ENCODE results near the gene RPL32. TPM values are rescaled to one million over a fixed set of nuclear protein-coding genes. Genes with fewer than 3 reads are reported as not detected.

RPL32 gene
- total RNA-seq, 1 experiment from 2014 or later = 2,054 TPM

GRCh38 chr3:12830785-12831156 lies 10.6 kb downstream of the RPL32 start:
- Histone ChIP-seq H3K27me3 (ENCODE audit: control insufficient read depth, insufficient read depth, low read length) (no peaks in the 10 kb centered on the region), H3K36me3 (replicated peaks; ENCODE audit: control insufficient read depth, insufficient read depth, low read length) (peaks cover 25% of the 10 kb centered on the region), H3K4me3 (ENCODE audit: insufficient read depth, low read depth, low read length) (no peak overlapping the region)
- DNase-seq = no peak

- peak; percentile 59 for DNase-seq
- Histone ChIP-seq H3K27me3 (ENCODE audit: control insufficient read depth, insufficient read depth, low read length) (no peaks in the 10 kb centered on the region), H3K4me3 (ENCODE audit: insufficient read depth, low read depth, low read length) (no peak overlapping the region), H3K36me3 (replicated peaks; ENCODE audit: control insufficient read depth, insufficient read depth, low read length) (peaks cover 18% of the 10 kb centered on the region)
Measured at GRCh38 chr3:12829886-12830784, 11.2 kb downstream of the RPL32 start.

- no peaks in the 10 kb centered on the region for H3K27me3 ChIP-seq (ENCODE audit: control insufficient read depth, insufficient read depth, low read length)
- no peak for DNase-seq
- peaks cover 14% of the 10 kb centered on the region for H3K36me3 ChIP-seq (replicated peaks; ENCODE audit: control insufficient read depth, insufficient read depth, low read length)
- no peak overlapping the region for H3K4me3 ChIP-seq (ENCODE audit: insufficient read depth, low read depth, low read length)
Measured at GRCh38 chr3:12829404-12829803, 12.0 kb downstream of the RPL32 start.

- peaks cover 10% of the 10 kb centered on the region for H3K36me3 ChIP-seq (replicated peaks; ENCODE audit: control insufficient read depth, insufficient read depth, low read length)
- H3K4me3 ChIP-seq (ENCODE audit: insufficient read depth, low read depth, low read length) = no peak overlapping the region
- no peaks in the 10 kb centered on the region for H3K27me3 ChIP-seq (ENCODE audit: control insufficient read depth, insufficient read depth, low read length)
- no peak for DNase-seq
Measured at GRCh38 chr3:12828751-12829150, 12.6 kb downstream of the RPL32 start.

GRCh38 chr3:12825156-12825555 lies 16.2 kb downstream of the RPL32 start:
- no peak for DNase-seq
- no peaks in the 10 kb centered on the region for H3K27me3 ChIP-seq (ENCODE audit: control insufficient read depth, insufficient read depth, low read length)
- no peak overlapping the region for H3K4me3 ChIP-seq (ENCODE audit: insufficient read depth, low read depth, low read length)
- no peaks in the 10 kb centered on the region; the same call in none of the 2 replicates for H3K36me3 ChIP-seq (replicated peaks; ENCODE audit: control insufficient read depth, insufficient read depth, low read length)

- no peaks in the 10 kb centered on the region; the same call in 1 of the 2 replicates for H3K36me3 ChIP-seq (replicated peaks; ENCODE audit: control insufficient read depth, insufficient read depth, low read length)
- no peak for DNase-seq
- no peak overlapping the region for H3K4me3 ChIP-seq (ENCODE audit: insufficient read depth, low read depth, low read length)
- no peaks in the 10 kb centered on the region for H3K27me3 ChIP-seq (ENCODE audit: control insufficient read depth, insufficient read depth, low read length)
Measured at GRCh38 chr3:12824299-12824698, 17.1 kb downstream of the RPL32 start.

GRCh38 chr3:12822725-12823373 lies 18.5 kb downstream of the RPL32 start:
- H3K27me3 ChIP-seq (ENCODE audit: control insufficient read depth, insufficient read depth, low read length) = no peaks in the 10 kb centered on the region
- DNase-seq = peak; percentile 58
- no peak overlapping the region for H3K4me3 ChIP-seq (ENCODE audit: insufficient read depth, low read depth, low read length)
- H3K36me3 ChIP-seq (replicated peaks; ENCODE audit: control insufficient read depth, insufficient read depth, low read length) = no peaks in the 10 kb centered on the region; the same call in 1 of the 2 replicates

GRCh38 chr3:12818773-12819172 lies 22.6 kb downstream of the RPL32 start:
- DNase-seq = no peak

GRCh38 chr3:12818273-12818672 lies 23.1 kb downstream of the RPL32 start:
- Histone ChIP-seq H3K4me3 (ENCODE audit: insufficient read depth, low read depth, low read length) (no peak overlapping the region), H3K27me3 (ENCODE audit: control insufficient read depth, insufficient read depth, low read length) (no peaks in the 10 kb centered on the region), H3K36me3 (replicated peaks; ENCODE audit: control insufficient read depth, insufficient read depth, low read length) (peaks cover 5% of the 10 kb centered on the region)
- no peak for DNase-seq

More at GRCh38 chr3:12818773-12819172, 22.6 kb downstream of the RPL32 start:
- Histone ChIP-seq H3K4me3 (ENCODE audit: insufficient read depth, low read depth, low read length) (no peak overlapping the region), H3K36me3 (replicated peaks; ENCODE audit: control insufficient read depth, insufficient read depth, low read length) (peaks cover 5% of the 10 kb centered on the region), H3K27me3 (ENCODE audit: control insufficient read depth, insufficient read depth, low read length) (no peaks in the 10 kb centered on the region)

GRCh38 chr3:12817343-12817710 lies 24.0 kb downstream of the RPL32 start:
- no peaks in the 10 kb centered on the region for H3K27me3 ChIP-seq (ENCODE audit: control insufficient read depth, insufficient read depth, low read length)
- no peak overlapping the region for H3K4me3 ChIP-seq (ENCODE audit: insufficient read depth, low read depth, low read length)
- peaks cover 5% of the 10 kb centered on the region for H3K36me3 ChIP-seq (replicated peaks; ENCODE audit: control insufficient read depth, insufficient read depth, low read length)
- no peak for DNase-seq

GRCh38 chr3:12816521-12817342 lies 24.6 kb downstream of the RPL32 start:
- H3K36me3 ChIP-seq (replicated peaks; ENCODE audit: control insufficient read depth, insufficient read depth, low read length) = peaks cover 5% of the 10 kb centered on the region
- H3K27me3 ChIP-seq (ENCODE audit: control insufficient read depth, insufficient read depth, low read length) = no peaks in the 10 kb centered on the region
- no peak for DNase-seq

GRCh38 chr3:12815719-12816118 lies 25.6 kb downstream of the RPL32 start:
- H3K27me3 ChIP-seq (ENCODE audit: control insufficient read depth, insufficient read depth, low read length) = no peaks in the 10 kb centered on the region
- no peak overlapping the region for H3K4me3 ChIP-seq (ENCODE audit: insufficient read depth, low read depth, low read length)
- peaks cover 5% of the 10 kb centered on the region for H3K36me3 ChIP-seq (replicated peaks; ENCODE audit: control insufficient read depth, insufficient read depth, low read length)
- DNase-seq = peak; percentile 84

More at GRCh38 chr3:12816521-12817342, 24.6 kb downstream of the RPL32 start:
- H3K4me3 ChIP-seq (ENCODE audit: insufficient read depth, low read depth, low read length) = no peak overlapping the region

GRCh38 chr3:12815078-12815477 lies 26.3 kb downstream of the RPL32 start:
- DNase-seq = no peak
- Histone ChIP-seq H3K4me3 (ENCODE audit: insufficient read depth, low read depth, low read length) (no peak overlapping the region), H3K36me3 (replicated peaks; ENCODE audit: control insufficient read depth, insufficient read depth, low read length) (peaks cover 5% of the 10 kb centered on the region), H3K27me3 (ENCODE audit: control insufficient read depth, insufficient read depth, low read length) (no peaks in the 10 kb centered on the region)

- H3K36me3 ChIP-seq (replicated peaks; ENCODE audit: control insufficient read depth, insufficient read depth, low read length) = peaks cover 5% of the 10 kb centered on the region
- DNase-seq = no peak
- no peaks in the 10 kb centered on the region for H3K27me3 ChIP-seq (ENCODE audit: control insufficient read depth, insufficient read depth, low read length)
- H3K4me3 ChIP-seq (ENCODE audit: insufficient read depth, low read depth, low read length) = no peak overlapping the region
Measured at GRCh38 chr3:12813967-12814366, 27.4 kb downstream of the RPL32 start.

All from H7 (cell line).